GM10847 (cell line): ENCODE results near the gene RNF41.

Source experiments
- POLR2A ChIP-seq: IDR thresholded peaks from 2 replicates; pipeline ENCODE4 v1.6.1; 2011; ENCODE audit not compliant: insufficient read length; ENCODE audit errors: extremely low read depth

Gene RNF41

GRCh38 chr12:56198836-56199235 lies 22.9 kb downstream of the RNF41 start:
- no peak for TF ChIP-seq POLR2A

GRCh38 chr12:56197921-56198635 lies 23.6 kb downstream of the RNF41 start:
- no peak for TF ChIP-seq POLR2A

- no peak for TF ChIP-seq POLR2A
Observed at GRCh38 chr12:56193025-56193578, 28.6 kb downstream of the RNF41 start.

GRCh38 chr12:56192582-56192981 lies 29.1 kb downstream of the RNF41 start:
- no peak for TF ChIP-seq POLR2A

- TF ChIP-seq POLR2A: no peak
Observed at GRCh38 chr12:56190695-56191155, 31.0 kb downstream of the RNF41 start.

- no peak for TF ChIP-seq POLR2A
Observed at GRCh38 chr12:56189918-56190694, 31.6 kb downstream of the RNF41 start.

- peak; percentile 18 for TF ChIP-seq POLR2A
Observed at GRCh38 chr12:56189099-56189917, 32.4 kb downstream of the RNF41 start, which contains the start of gene SMARCC2. Gene SMARCC2, minus strand, starts transcription at chr12:56189483. Its CDS starts 22 bp downstream, at chr12:56189461.

GRCh38 chr12:56188778-56189098 lies 33.0 kb downstream of the RNF41 start:
- no peak for TF ChIP-seq POLR2A

GRCh38 chr12:56188131-56188777 lies 33.5 kb downstream of the RNF41 start:
- no peak for TF ChIP-seq POLR2A

- no peak for TF ChIP-seq POLR2A
Observed at GRCh38 chr12:56186957-56187356, 34.8 kb downstream of the RNF41 start.

- no peak for TF ChIP-seq POLR2A
Observed at GRCh38 chr12:56178347-56178746, 43.4 kb downstream of the RNF41 start.

- TF ChIP-seq POLR2A: no peak
Observed at GRCh38 chr12:56172839-56173238, 48.9 kb downstream of the RNF41 start.

GRCh38 chr12:56169229-56169759 lies 52.4 kb downstream of the RNF41 start:
- TF ChIP-seq POLR2A: no peak

GRCh38 chr12:56165369-56165768 lies 56.4 kb downstream of the RNF41 start:
- TF ChIP-seq POLR2A: no peak
